Neural cell (in vitro differentiated cells): ENCODE results near the gene PTH1R. TPM values are rescaled to one million over a fixed set of nuclear protein-coding genes. Genes with fewer than 3 reads are reported as not detected.

Experiments
- H2AFZ ChIP-seq: fragments of 200-600, 300-800 bp; sonication (generic), shearing (Covaris generic); 2 replicates; pipeline ENCODE4 v1.6.0; 2014; ENCODE audit warnings: low read depth, mild to moderate bottlenecking, antibody characterized with exemption, low read length, moderate library complexity
- H3F3A ChIP-seq: fragments of 200-600 bp; shearing (Covaris generic); 2 replicates; pipeline ENCODE4 v1.6.1; 2016; ENCODE audit warnings: mild to moderate bottlenecking, moderate library complexity, mixed read lengths, antibody characterized with exemption, low read length; ENCODE audit not compliant: insufficient read depth, poor library complexity, severe bottlenecking
- H3K27ac ChIP-seq: fragments of 200-600, 300-800 bp; sonication (generic), shearing (Covaris generic); 2 replicates; pipeline ENCODE4 v1.5.1; 2014; ENCODE audit warnings: mild to moderate bottlenecking, low read length, moderate library complexity
- H3K27me3 ChIP-seq: fragments of 300-800, 200-600 bp; sonication (generic), shearing (Covaris generic); 2 replicates; pipeline ENCODE4 v1.6.0; 2014; ENCODE audit warnings: mild to moderate bottlenecking, low read depth, low read length, moderate library complexity; ENCODE audit not compliant: insufficient read depth
- H3K36me3 ChIP-seq: fragments of 300-800, 200-600 bp; sonication (generic), shearing (Covaris generic); 2 replicates; pipeline ENCODE4 v1.5.1; 2014; ENCODE audit warnings: mild to moderate bottlenecking, antibody characterized with exemption, low read length, moderate library complexity; ENCODE audit not compliant: insufficient read depth
- H3K4me2 ChIP-seq: fragments of 300-800, 200-600 bp; sonication (generic), shearing (Covaris generic); 2 replicates; pipeline ENCODE4 v1.6.0; 2014; ENCODE audit warnings: mild to moderate bottlenecking, low read length
- H3K4me3 ChIP-seq: fragments of 300-800, 200-600 bp; sonication (generic), shearing (Covaris generic); 2 replicates; pipeline ENCODE4 v1.5.1; 2014; ENCODE audit warnings: mild to moderate bottlenecking, low read length, moderate library complexity
- H3K79me2 ChIP-seq: fragments of 200-600 bp; shearing (Covaris generic); replicated peaks from 2 replicates; pipeline ENCODE4 v1.6.0; 2014; ENCODE audit warnings: mild to moderate bottlenecking, low read length, moderate library complexity; ENCODE audit not compliant: insufficient read depth
- H3K9ac ChIP-seq: fragments of 300-800, 200-600 bp; sonication (generic), shearing (Covaris generic); 2 replicates; pipeline ENCODE4 v1.6.1; 2016; ENCODE audit warnings: mild to moderate bottlenecking, low read length, mixed read lengths
- H3K9me2 ChIP-seq: fragments of 200-600 bp; shearing (Covaris generic); 2 replicates; pipeline ENCODE4 v1.6.1; 2016; ENCODE audit warnings: mild to moderate bottlenecking, low read length, mixed read lengths; ENCODE audit not compliant: insufficient read depth
- H3K9me3 ChIP-seq: fragments of 200-600, 300-800 bp; sonication (generic), shearing (Covaris generic); 2 replicates; pipeline ENCODE4 v1.6.1; 2016; ENCODE audit warnings: mild to moderate bottlenecking, mixed run types, low read length, moderate library complexity, mixed read lengths
- H4K20me1 ChIP-seq: fragments of 200-600 bp; shearing (Covaris generic); 2 replicates; pipeline ENCODE4 v1.6.1; 2016; ENCODE audit warnings: mild to moderate bottlenecking, mixed run types; ENCODE audit not compliant: insufficient read depth
- EP300 ChIP-seq: fragments of 450-650 bp; conservative IDR thresholded peaks from 2 replicates; pipeline ENCODE4 v1.6.1; 2014; ENCODE audit warnings: antibody characterized with exemption, mild to moderate bottlenecking, moderate library complexity; ENCODE audit not compliant: poor library complexity, severe bottlenecking
- EZH2 ChIP-seq: fragments of 200-600, 300-800 bp; shearing (Covaris generic), sonication (generic); IDR thresholded peaks from 2 replicates; pipeline ENCODE4 v1.6.1; 2014; ENCODE audit warnings: antibody characterized with exemption, low read length, borderline replicate concordance, mild to moderate bottlenecking; ENCODE audit not compliant: insufficient read depth, poor library complexity, severe bottlenecking
- MXI1 ChIP-seq: fragments of 450-650 bp; conservative IDR thresholded peaks from 2 replicates; pipeline ENCODE4 v1.6.1; 2014; ENCODE audit warnings: antibody characterized with exemption, mild to moderate bottlenecking; ENCODE audit not compliant: poor library complexity, severe bottlenecking
- POLR2AphosphoS5 ChIP-seq: IDR thresholded peaks from 2 replicates; pipeline ENCODE4 v1.6.1; 2012
- RAD21 ChIP-seq: fragments of 450-650 bp; conservative IDR thresholded peaks from 2 replicates; pipeline ENCODE4 v1.6.1; 2014; ENCODE audit warnings: antibody characterized with exemption, mild to moderate bottlenecking, moderate library complexity
- SMC3 ChIP-seq: fragments of 450-650 bp; conservative IDR thresholded peaks from 2 replicates; pipeline ENCODE4 v1.6.1; 2014; ENCODE audit warnings: antibody characterized with exemption, mild to moderate bottlenecking, moderate library complexity; ENCODE audit not compliant: poor library complexity
- TAF1 ChIP-seq: IDR thresholded peaks from 2 replicates; pipeline ENCODE4 v1.6.1; 2012; ENCODE audit warnings: low read depth
- polyA plus RNA-seq: library from polyadenylated mRNA; depleted of rRNA; stranded (reverse); fragments of >200 nt; gene quantifications from 2 replicates; pipeline ENCODE4 v1.2.3, GENCODE V29; 2014
- TF ChIP-seq, protein P1 (sequence below): fragments of 450-650 bp; IDR thresholded peaks from 2 replicates; pipeline ENCODE4 v1.5.1; 2014; ENCODE audit warnings: antibody characterized with exemption, mild to moderate bottlenecking, moderate library complexity; ENCODE audit not compliant: poor library complexity, severe bottlenecking
- TF ChIP-seq, protein P2 (sequence below): IDR thresholded peaks from 2 replicates; pipeline ENCODE4 v1.6.1; 2012; ENCODE audit warnings: borderline replicate concordance

PTH1R gene
- polyA plus RNA-seq, 1 donor from 2014 or later = not detected

DNA sequence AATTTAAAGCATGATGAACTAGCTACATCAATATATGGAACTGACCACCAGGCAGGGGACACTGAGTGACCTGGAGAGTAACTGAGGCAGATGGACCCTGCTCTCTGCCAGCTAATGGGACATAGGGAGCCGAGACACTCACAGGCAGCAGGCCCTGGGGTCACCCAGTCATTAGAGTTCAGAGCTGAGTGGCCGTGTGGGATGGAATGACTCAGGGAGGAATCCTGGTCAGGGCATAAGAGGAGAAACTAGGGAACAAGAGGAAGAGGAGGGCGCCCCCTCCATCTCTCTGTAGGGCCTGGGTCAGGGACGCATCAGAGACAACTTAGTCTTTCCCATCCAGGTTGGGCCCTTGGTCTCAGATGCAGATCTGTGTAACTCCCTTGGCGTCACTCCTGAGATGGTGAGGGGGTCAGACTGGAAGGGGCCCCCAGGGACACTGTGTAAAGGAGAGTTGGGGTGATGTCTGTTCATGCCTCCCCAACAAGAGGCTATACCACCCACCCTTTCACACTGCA is 59.3 kb downstream of the PTH1R start:
- TF ChIP-seq, protein P1, sequence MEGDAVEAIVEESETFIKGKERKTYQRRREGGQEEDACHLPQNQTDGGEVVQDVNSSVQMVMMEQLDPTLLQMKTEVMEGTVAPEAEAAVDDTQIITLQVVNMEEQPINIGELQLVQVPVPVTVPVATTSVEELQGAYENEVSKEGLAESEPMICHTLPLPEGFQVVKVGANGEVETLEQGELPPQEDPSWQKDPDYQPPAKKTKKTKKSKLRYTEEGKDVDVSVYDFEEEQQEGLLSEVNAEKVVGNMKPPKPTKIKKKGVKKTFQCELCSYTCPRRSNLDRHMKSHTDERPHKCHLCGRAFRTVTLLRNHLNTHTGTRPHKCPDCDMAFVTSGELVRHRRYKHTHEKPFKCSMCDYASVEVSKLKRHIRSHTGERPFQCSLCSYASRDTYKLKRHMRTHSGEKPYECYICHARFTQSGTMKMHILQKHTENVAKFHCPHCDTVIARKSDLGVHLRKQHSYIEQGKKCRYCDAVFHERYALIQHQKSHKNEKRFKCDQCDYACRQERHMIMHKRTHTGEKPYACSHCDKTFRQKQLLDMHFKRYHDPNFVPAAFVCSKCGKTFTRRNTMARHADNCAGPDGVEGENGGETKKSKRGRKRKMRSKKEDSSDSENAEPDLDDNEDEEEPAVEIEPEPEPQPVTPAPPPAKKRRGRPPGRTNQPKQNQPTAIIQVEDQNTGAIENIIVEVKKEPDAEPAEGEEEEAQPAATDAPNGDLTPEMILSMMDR = no peak
- TF ChIP-seq MXI1 (no peak), RAD21 (no peak), TAF1 (no peak), EZH2 (no peak), POLR2AphosphoS5 (no peak)
- TF ChIP-seq, protein P2, sequence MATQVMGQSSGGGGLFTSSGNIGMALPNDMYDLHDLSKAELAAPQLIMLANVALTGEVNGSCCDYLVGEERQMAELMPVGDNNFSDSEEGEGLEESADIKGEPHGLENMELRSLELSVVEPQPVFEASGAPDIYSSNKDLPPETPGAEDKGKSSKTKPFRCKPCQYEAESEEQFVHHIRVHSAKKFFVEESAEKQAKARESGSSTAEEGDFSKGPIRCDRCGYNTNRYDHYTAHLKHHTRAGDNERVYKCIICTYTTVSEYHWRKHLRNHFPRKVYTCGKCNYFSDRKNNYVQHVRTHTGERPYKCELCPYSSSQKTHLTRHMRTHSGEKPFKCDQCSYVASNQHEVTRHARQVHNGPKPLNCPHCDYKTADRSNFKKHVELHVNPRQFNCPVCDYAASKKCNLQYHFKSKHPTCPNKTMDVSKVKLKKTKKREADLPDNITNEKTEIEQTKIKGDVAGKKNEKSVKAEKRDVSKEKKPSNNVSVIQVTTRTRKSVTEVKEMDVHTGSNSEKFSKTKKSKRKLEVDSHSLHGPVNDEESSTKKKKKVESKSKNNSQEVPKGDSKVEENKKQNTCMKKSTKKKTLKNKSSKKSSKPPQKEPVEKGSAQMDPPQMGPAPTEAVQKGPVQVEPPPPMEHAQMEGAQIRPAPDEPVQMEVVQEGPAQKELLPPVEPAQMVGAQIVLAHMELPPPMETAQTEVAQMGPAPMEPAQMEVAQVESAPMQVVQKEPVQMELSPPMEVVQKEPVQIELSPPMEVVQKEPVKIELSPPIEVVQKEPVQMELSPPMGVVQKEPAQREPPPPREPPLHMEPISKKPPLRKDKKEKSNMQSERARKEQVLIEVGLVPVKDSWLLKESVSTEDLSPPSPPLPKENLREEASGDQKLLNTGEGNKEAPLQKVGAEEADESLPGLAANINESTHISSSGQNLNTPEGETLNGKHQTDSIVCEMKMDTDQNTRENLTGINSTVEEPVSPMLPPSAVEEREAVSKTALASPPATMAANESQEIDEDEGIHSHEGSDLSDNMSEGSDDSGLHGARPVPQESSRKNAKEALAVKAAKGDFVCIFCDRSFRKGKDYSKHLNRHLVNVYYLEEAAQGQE = no peak
- no peaks in the 10 kb centered on the region for H3K79me2 ChIP-seq
- no peaks in the 10 kb centered on the region for H4K20me1 ChIP-seq
- no peak overlapping the region for H3K9ac ChIP-seq
- H3K9me2 ChIP-seq = no peaks in the 10 kb centered on the region
- no peak overlapping the region for H3K27ac ChIP-seq
- no peaks in the 10 kb centered on the region for H3K36me3 ChIP-seq
- H3F3A ChIP-seq = no peaks in the 10 kb centered on the region
- no peaks in the 10 kb centered on the region for H3K27me3 ChIP-seq
- H3K9me3 ChIP-seq = no peaks in the 10 kb centered on the region
- no peak overlapping the region for H3K4me3 ChIP-seq
- no peak overlapping the region for H3K4me2 ChIP-seq
- no peak overlapping the region for H2AFZ ChIP-seq

DNA sequence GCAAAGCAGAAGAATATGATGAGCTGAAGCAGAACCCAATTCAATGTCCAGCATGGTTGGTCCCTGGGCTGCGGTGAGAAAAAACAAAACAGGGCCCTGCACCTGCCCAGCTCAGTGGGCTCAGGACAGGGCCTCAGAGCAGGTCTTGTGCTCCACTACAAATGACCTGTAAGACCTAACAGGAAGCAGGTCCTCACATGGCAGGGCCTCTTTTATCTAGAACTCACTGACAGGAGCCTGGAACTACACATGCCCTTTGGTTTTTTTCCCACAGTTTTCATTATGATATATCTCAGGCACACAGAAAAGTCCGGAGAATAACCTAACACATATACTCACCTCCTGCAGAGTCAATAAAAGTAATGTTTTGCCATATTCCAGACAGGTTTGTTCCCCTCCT is 60.6 kb downstream of the PTH1R start:
- no peaks in the 10 kb centered on the region for H3K9me2 ChIP-seq
- no peaks in the 10 kb centered on the region for H3K9me3 ChIP-seq
- H3K36me3 ChIP-seq = no peaks in the 10 kb centered on the region
- no peaks in the 10 kb centered on the region for H3F3A ChIP-seq
- no peaks in the 10 kb centered on the region for H3K79me2 ChIP-seq
- no peak overlapping the region for H3K27ac ChIP-seq
- TF ChIP-seq SMC3 (no peak), POLR2AphosphoS5 (no peak), EZH2 (no peak), EP300 (no peak), RAD21 (no peak), TAF1 (no peak), MXI1 (no peak)
- TF ChIP-seq, protein P1 = no peak
- TF ChIP-seq, protein P2 = no peak
- H3K4me3 ChIP-seq = no peak overlapping the region
- H3K27me3 ChIP-seq = no peaks in the 10 kb centered on the region
- H2AFZ ChIP-seq = no peak overlapping the region
- no peak overlapping the region for H3K4me2 ChIP-seq
- H3K9ac ChIP-seq = no peak overlapping the region
- no peaks in the 10 kb centered on the region for H4K20me1 ChIP-seq
